ENCODE measurements around the gene GMPR. TPM values are rescaled to one million over a fixed set of nuclear protein-coding genes. Genes with fewer than 3 reads are reported as not detected.

The GMPR gene
- total and polyA plus RNA-seq, 2 donors (not counting 3 experiments of a cell fraction or from before 2014, with no cell fraction given): 36.3 to 64.0 TPM

- Histone ChIP-seq H3K36me3 (ENCODE audit: control insufficient read depth in 2 of 2, extremely low read depth in 1 of 2, insufficient read depth in 2 of 2, low read length in 2 of 2) (no peaks in the 10 kb centered on the region), H3K4me1 (ENCODE audit: control insufficient read depth, extremely low read depth, insufficient read depth, low read length) (peaks cover 17% of the 10 kb centered on the region), H3K9me3 (replicated peaks; ENCODE audit: control insufficient read depth, insufficient read depth, low read length) (no peaks in the 10 kb centered on the region), H3K27ac (ENCODE audit: insufficient read depth, low read depth, low read length) (no peak overlapping the region), H4K20me1 (replicated peaks; ENCODE audit: control insufficient read depth, extremely low read depth, insufficient read depth, low read length) (no peaks in the 10 kb centered on the region), H3K27me3 (ENCODE audit: control insufficient read depth in 2 of 2, insufficient read depth in 2 of 2, low read length in 2 of 2) (no peaks in the 10 kb centered on the region), H3K9ac (replicated peaks; ENCODE audit: extremely low read depth, insufficient read depth, low read length) (no peak overlapping the region), H3K79me2 (ENCODE audit: control insufficient read depth, insufficient read depth, low read length) (no peaks in the 10 kb centered on the region), H2AFZ (ENCODE audit: low read depth, low read length) (no peak overlapping the region), H3K9me1 (replicated peaks; ENCODE audit: control insufficient read depth, extremely low read depth, insufficient read depth, low read length) (no peaks in the 10 kb centered on the region), H3K4me2 (ENCODE audit: insufficient read depth, low read length) (no peak overlapping the region), H3K4me3 (replicated peaks in 1 of 3; ENCODE audit: insufficient read depth in 1 of 3, low read depth in 1 of 3, low read length in 3 of 3) (no peak overlapping the region)
- dilution Hi-C loops (cut with MboI; ENCODE audit: extremely low pct_ligation_motif_present, low sequenced_read_pairs) (no loop called here), intact Hi-C loops (cut with micrococcal nuclease) (loop anchor here (10.0 kb wide), 1 partner anchor 655 kb away; no protein-coding TSS in a partner anchor)
- CTCF ChIA-PET: interaction anchor here (0.8 to 2.3 kb wide), 5 partner anchors 26 to 518 kb away, joined by 3 to 7 read pairs (median 4); no protein-coding TSS in a partner anchor
- POLR2A ChIA-PET: no interaction called here
- BruUV-seq (replicated peaks): no TSS peak
- no peak for FAIRE-seq
- TF ChIP-seq CTCF (IDR thresholded peaks at IDR 0.05; ENCODE audit: extremely low read depth in 1 of 2, insufficient read depth in 1 of 2, low read depth in 1 of 2, low read length in 2 of 2) (no peak), MAX (IDR thresholded peaks at IDR 0.05; ENCODE audit: insufficient read depth, insufficient read length) (no peak), MYC (IDR thresholded peaks at IDR 0.05; ENCODE audit: low read depth, low read length) (no peak), EZH2 (IDR thresholded peaks at IDR 0.05; ENCODE audit: borderline replicate concordance, low read depth, low read length, severe bottlenecking) (no peak), POLR2AphosphoS5 (IDR thresholded peaks at IDR 0.05; ENCODE audit: insufficient read depth, low read depth, low read length) (no peak), GATA2 (IDR thresholded peaks at IDR 0.05; ENCODE audit: insufficient read depth, insufficient read length, low read depth, low read length) (no peak), JUN (IDR thresholded peaks at IDR 0.05; ENCODE audit: borderline replicate concordance, insufficient read depth, insufficient read length, low read depth) (no peak)
- DNase-seq (ENCODE audit: low read depth, low spot score): no peak
These were observed 28.8 kb upstream of the GMPR start for GRCh38 chr6:16209539-16209938.

Data from endothelial cell of umbilical vein (primary cell).